HG03196 (cell line): Measurements from ENCODE around the gene CABP4.

Source experiments
- ATAC-seq: cut with Tn5 transposase; IDR thresholded peaks from one replicate; pipeline ENCODE4 v1.9.1; 2021; ENCODE audit not compliant: unreplicated experiment

The CABP4 gene

DNA sequence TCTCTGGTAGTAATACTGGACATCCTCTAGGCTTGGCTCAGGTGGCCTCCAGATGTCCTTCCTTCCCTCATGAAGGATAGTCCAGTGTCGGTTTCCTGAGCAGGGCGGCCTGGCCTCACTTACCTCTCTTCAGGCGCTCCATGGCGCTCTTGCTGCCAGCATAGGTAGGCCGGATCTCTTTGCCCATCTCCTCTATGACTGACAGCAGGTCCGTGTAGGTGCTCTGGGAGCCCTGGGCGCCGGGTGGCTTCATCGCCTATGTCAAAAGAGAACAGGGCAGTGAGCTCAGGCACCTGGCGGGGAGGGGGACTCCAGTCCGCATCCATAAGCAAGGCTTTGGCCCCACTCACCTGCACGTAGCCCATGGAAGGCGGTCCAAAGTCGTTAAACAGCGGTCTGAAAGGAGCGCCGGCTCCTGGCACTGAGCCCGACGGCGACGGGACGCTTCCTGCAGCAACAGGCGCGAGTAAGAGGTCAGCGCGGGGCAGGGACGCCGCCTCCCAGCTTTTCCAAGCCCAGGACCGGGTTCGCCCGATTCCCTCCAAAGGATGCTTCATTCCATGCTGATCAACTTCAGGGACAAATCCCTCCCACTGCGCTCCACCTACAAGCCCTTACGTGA lies 52.2 kb downstream of the CABP4 start:
- ATAC-seq = no peak

DNA sequence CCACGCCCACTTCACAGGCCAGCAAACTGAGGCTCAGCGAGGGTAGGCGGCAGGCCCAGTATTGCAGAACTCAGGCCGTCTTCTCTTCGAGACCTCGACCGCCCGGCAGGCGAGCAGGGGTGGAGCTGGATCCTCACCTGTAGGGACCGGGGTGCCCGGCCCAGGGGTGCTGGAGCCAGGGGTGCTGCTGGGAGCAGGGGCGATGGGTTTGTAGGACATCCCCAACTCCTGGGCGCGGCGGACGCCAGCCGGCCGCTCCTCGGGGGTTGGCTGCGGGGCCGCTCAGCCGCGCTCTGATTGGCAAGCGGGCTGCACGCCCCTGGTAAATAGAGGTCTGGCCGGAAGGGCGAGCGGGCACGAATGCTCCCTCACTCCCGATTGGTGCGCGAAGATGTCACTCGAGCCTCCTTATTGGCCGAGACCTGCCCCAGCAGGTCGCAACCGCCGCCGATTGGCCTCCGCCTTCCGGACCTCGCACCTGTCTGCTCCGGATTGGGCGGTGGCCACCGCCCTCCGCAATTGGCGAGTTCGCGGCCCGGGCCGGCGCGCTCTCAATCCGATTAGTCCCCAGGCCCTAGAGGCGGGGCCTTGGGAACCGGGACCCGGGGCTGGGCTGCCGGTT lies 52.8 kb downstream of the CABP4 start, which contains the start of gene CDK2AP2:
Gene CDK2AP2 (minus strand): TSS at position 299 of the 622 bp plus-strand sequence. CDS start 80 bp downstream, at position 219.
- peak; percentile 58 for ATAC-seq

DNA sequence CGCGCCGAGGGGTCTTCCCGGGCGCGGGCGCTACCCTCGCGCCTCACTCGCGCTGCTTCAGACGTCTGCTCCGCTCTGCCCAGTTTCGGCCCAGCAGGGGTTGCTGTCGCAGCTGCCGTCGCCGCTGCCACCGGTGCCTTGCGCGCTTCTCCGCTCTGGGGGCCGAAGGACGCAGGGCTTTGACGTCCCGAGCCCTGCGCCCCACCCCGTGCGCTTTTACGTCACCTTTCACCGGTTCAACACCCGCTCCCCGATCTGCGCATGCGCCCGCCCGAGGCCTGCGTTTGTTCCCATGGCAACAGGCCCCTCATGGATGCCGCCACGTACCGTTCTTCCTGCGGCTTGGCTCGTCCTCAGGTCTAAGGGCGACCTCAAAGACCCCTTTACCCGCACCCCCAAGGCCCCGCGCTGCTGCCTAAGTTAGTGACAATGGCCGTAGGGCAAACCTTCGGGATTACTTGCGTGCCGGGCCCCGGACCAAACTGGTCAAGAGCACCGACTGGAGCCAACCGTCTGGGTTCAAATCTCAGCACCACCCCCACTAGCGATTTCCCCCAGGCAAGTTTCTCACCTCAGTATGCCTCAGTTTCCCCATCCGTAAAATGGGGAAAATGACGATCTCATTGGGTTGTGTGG lies 53.5 kb downstream of the CABP4 start:
- ATAC-seq = peak; percentile 31

DNA sequence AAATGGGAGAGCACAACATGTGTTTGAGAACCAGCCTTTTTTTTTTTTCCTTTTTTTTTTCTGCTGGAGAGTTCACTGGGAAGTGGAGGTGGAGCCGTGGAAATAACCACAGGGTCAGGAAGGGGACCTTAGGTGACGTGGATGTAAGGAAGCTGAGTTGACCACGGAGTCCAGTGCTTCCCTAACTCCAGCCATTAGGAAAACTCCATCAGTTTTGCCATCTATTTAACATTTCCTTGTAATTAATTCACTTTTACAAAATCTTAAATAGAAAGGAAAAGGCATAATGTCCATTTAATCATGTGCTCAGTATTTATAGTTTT lies 54.8 kb downstream of the CABP4 start:
- no peak for ATAC-seq
